Hepatocyte (in vitro differentiated cells): Measurements from ENCODE around the gene ZNF738. TPM values are rescaled to one million over a fixed set of nuclear protein-coding genes. Genes with fewer than 3 reads are reported as not detected.

ENCODE experiments used
- DNase-seq: peaks from one replicate; pipeline ENCODE4 v3.0.0-alpha.2; 2016; ENCODE audit warnings: low spot score
- H2AFZ ChIP-seq: fragments of 200-600 bp; sonication (generic); 2 replicates; pipeline ENCODE4 v1.6.0; 2016; ENCODE audit warnings: antibody characterized with exemption, mild to moderate bottlenecking
- H3K27ac ChIP-seq: fragments of 200-600 bp; sonication (generic); 2 replicates; pipeline ENCODE4 v1.5.1; 2016; ENCODE audit warnings: mild to moderate bottlenecking
- H3K27me3 ChIP-seq: fragments of 200-600 bp; sonication (generic); 2 replicates; pipeline ENCODE4 v1.6.1; 2016
- H3K36me3 ChIP-seq: fragments of 200-600 bp; sonication (generic); replicated peaks from 2 replicates; pipeline ENCODE4 v1.5.1; 2016; ENCODE audit warnings: low read depth; ENCODE audit not compliant: insufficient read depth
- H3K4me1 ChIP-seq: fragments of 200-600 bp; sonication (generic); 2 replicates; pipeline ENCODE4 v1.5.1; 2016; ENCODE audit warnings: mild to moderate bottlenecking, moderate library complexity; ENCODE audit not compliant: insufficient read depth
- H3K4me2 ChIP-seq: fragments of 200-600 bp; sonication (generic); 2 replicates; pipeline ENCODE4 v1.6.0; 2016
- H3K4me3 ChIP-seq: fragments of 200-600 bp; sonication (generic); 2 replicates; pipeline ENCODE4 v1.5.1; 2016; ENCODE audit warnings: mild to moderate bottlenecking
- H3K79me2 ChIP-seq: fragments of 200-600 bp; sonication (generic); 2 replicates; pipeline ENCODE4 v1.6.0; 2017; ENCODE audit warnings: mild to moderate bottlenecking
- H3K9me2 ChIP-seq: fragments of 200-600 bp; sonication (generic); replicated peaks from 2 replicates; pipeline ENCODE4 v1.6.0; 2017; ENCODE audit warnings: mild to moderate bottlenecking; ENCODE audit not compliant: insufficient read depth
- H3K9me3 ChIP-seq: fragments of 200-600 bp; sonication (generic); 2 replicates; pipeline ENCODE4 v1.5.1; 2016; ENCODE audit warnings: low read depth, mild to moderate bottlenecking
- H4K20me1 ChIP-seq: fragments of 200-600 bp; sonication (generic); 2 replicates; pipeline ENCODE4 v1.6.0; 2016; ENCODE audit warnings: mild to moderate bottlenecking; ENCODE audit not compliant: insufficient read depth, poor library complexity, severe bottlenecking
- EZH2 ChIP-seq: fragments of 200-600 bp; sonication (generic); IDR thresholded peaks from 2 replicates; pipeline ENCODE4 v1.6.1; 2016; ENCODE audit warnings: antibody characterized with exemption, mild to moderate bottlenecking, borderline replicate concordance
- EZH2phosphoT487 ChIP-seq: fragments of 200-600 bp; sonication (generic); IDR thresholded peaks from one replicate; pipeline ENCODE4 v1.6.1; 2018; ENCODE audit warnings: antibody characterized with exemption, mild to moderate bottlenecking, low read depth, moderate library complexity; ENCODE audit not compliant: unreplicated experiment, severe bottlenecking
- WGBS: methylation state at CpG from one replicate; pipeline ENCODE4 v1.1.6; 2016; ENCODE audit warnings: low lambda C conversion rate; ENCODE audit errors: missing lambda C conversion rate; 5-methylcytosine and 5-hydroxymethylcytosine counted together
- polyA plus RNA-seq: library from polyadenylated mRNA; unstranded; fragments of >200 nt; fragmentation: Nextera tagmentation; extraction: Ambion mirVana; gene quantifications from 2 replicates; pipeline ENCODE4 v1.2.1, GENCODE V29; 2016
- total RNA-seq: library from RNA; depleted of rRNA; stranded (reverse); fragments of >200 nt; gene quantifications from 2 replicates; pipeline ENCODE4 v1.2.3, GENCODE V29; 2014
- TF ChIP-seq, protein P1 (sequence below): fragments of 200-600 bp; sonication (generic); IDR thresholded peaks from 2 replicates; pipeline ENCODE4 v1.5.1; 2016; ENCODE audit warnings: antibody characterized with exemption, mild to moderate bottlenecking; ENCODE audit not compliant: poor library complexity

The ZNF738 gene
- total and polyA plus RNA-seq, 2 experiments from 2014 or later: 8.4 to 28.4 TPM

DNA sequence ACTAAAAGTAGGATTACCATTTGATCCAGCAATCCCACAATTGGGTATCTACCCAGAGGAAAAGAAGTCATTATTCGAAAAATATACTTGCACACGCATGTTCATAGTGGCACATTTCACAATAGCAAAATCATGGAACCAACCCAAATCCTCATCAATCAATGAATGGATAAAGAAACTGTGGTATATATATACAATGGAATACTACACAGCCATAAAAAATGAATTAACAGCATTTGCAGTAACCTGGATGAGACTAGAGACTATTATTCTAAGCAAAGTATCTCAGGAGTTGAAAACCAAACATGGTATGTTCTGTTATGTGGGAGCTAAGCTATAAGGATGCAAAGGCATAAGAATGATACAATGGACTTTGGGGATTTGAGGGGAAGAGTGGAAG lies 32.6 kb upstream of the ZNF738 start:
- Histone ChIP-seq H3K9me2 (no peaks in the 10 kb centered on the region), H4K20me1 (no peaks in the 10 kb centered on the region)
- 97% methylated on average over 2 of the region's 2 CpGs for WGBS

GRCh38 chr19:21328406-21328805 lies 30.4 kb upstream of the ZNF738 start:
- peak overlapping the region; percentile 82 for H3K4me2 ChIP-seq
- no peaks in the 10 kb centered on the region for H4K20me1 ChIP-seq
- DNase-seq: no peak
- H3K27me3 ChIP-seq: no peaks in the 10 kb centered on the region
- no peaks in the 10 kb centered on the region for H3K9me3 ChIP-seq
- H3K27ac ChIP-seq: peak overlapping the region; percentile 98
- peaks cover 51% of the 10 kb centered on the region for H3K79me2 ChIP-seq
- peaks cover 5% of the 10 kb centered on the region for H3K4me1 ChIP-seq
- no peaks in the 10 kb centered on the region for H3K9me2 ChIP-seq
- TF ChIP-seq, protein P1, sequence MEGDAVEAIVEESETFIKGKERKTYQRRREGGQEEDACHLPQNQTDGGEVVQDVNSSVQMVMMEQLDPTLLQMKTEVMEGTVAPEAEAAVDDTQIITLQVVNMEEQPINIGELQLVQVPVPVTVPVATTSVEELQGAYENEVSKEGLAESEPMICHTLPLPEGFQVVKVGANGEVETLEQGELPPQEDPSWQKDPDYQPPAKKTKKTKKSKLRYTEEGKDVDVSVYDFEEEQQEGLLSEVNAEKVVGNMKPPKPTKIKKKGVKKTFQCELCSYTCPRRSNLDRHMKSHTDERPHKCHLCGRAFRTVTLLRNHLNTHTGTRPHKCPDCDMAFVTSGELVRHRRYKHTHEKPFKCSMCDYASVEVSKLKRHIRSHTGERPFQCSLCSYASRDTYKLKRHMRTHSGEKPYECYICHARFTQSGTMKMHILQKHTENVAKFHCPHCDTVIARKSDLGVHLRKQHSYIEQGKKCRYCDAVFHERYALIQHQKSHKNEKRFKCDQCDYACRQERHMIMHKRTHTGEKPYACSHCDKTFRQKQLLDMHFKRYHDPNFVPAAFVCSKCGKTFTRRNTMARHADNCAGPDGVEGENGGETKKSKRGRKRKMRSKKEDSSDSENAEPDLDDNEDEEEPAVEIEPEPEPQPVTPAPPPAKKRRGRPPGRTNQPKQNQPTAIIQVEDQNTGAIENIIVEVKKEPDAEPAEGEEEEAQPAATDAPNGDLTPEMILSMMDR: no peak
- no peak for TF ChIP-seq EZH2phosphoT487
- no peak for TF ChIP-seq EZH2
- peak overlapping the region; percentile 50 for H2AFZ ChIP-seq
- no peaks in the 10 kb centered on the region for H3K36me3 ChIP-seq
- 33% methylated on average over 6 of the region's 6 CpGs for WGBS
- peak overlapping the region; percentile 74 for H3K4me3 ChIP-seq

More for the DNA sequence above, 32.6 kb upstream of the ZNF738 start:
- H3K9me3 ChIP-seq: no peaks in the 10 kb centered on the region
- no peak overlapping the region for H3K27ac ChIP-seq
- H3K4me2 ChIP-seq: no peak overlapping the region
- no peak for DNase-seq
- no peak overlapping the region for H3K4me3 ChIP-seq
- no peaks in the 10 kb centered on the region for H3K36me3 ChIP-seq
- peaks cover 70% of the 10 kb centered on the region for H3K79me2 ChIP-seq
- no peak overlapping the region for H2AFZ ChIP-seq
- no peaks in the 10 kb centered on the region for H3K27me3 ChIP-seq
- TF ChIP-seq, protein P1: no peak
- TF ChIP-seq EZH2phosphoT487: no peak
- no peak for TF ChIP-seq EZH2
- peaks cover 5% of the 10 kb centered on the region for H3K4me1 ChIP-seq

- WGBS: 35% methylated on average over 28 of the region's 32 CpGs
These were observed 29.8 kb upstream of the ZNF738 start, which contains the start of gene ZNF708 for GRCh38 chr19:21328885-21329605. ZNF708 (minus strand) TSS chr19:21329410; CDS start chr19:21329212, 198 bp downstream.

More at GRCh38 chr19:21328885-21329605, 29.8 kb upstream of the ZNF738 start, which contains the start of gene ZNF708:
- Histone ChIP-seq H3K4me2 (peak within 1 kb of the TSS; percentile 82), H3K9me2 (no peaks in the 10 kb centered on the region), H3K4me1 (peaks cover 5% of the 10 kb centered on the region), H3K27ac (peak within 1 kb of the TSS; percentile 98), H3K79me2 (peaks cover 47% of the 10 kb centered on the region), H4K20me1 (no peaks in the 10 kb centered on the region), H3K36me3 (no peaks in the 10 kb centered on the region), H3K27me3 (no peaks in the 10 kb centered on the region), H3K4me3 (peak within 1 kb of the TSS; percentile 74), H2AFZ (peak within 1 kb of the TSS; percentile 50), H3K9me3 (no peaks in the 10 kb centered on the region)
- DNase-seq: peak; percentile 87
- TF ChIP-seq EZH2phosphoT487: no peak
- no peak for TF ChIP-seq EZH2
- TF ChIP-seq, protein P1: no peak
